GM23248 (cell line): Measurements from ENCODE around the gene FILIP1L.

Experiments
- EZH2 ChIP-seq: fragments of 200-600 bp; sonication (generic); IDR thresholded peaks from 2 replicates; pipeline ENCODE4 v1.6.1; 2018; ENCODE audit warnings: antibody characterized with exemption, mild to moderate bottlenecking; ENCODE audit not compliant: insufficient read depth, poor library complexity, severe bottlenecking
- EZH2phosphoT487 ChIP-seq: fragments of 200-600 bp; sonication (generic); IDR thresholded peaks from 2 replicates; pipeline ENCODE4 v1.6.1; 2018; ENCODE audit warnings: antibody characterized with exemption, moderate library complexity, mild to moderate bottlenecking, low read depth; ENCODE audit not compliant: insufficient read depth

DNA sequence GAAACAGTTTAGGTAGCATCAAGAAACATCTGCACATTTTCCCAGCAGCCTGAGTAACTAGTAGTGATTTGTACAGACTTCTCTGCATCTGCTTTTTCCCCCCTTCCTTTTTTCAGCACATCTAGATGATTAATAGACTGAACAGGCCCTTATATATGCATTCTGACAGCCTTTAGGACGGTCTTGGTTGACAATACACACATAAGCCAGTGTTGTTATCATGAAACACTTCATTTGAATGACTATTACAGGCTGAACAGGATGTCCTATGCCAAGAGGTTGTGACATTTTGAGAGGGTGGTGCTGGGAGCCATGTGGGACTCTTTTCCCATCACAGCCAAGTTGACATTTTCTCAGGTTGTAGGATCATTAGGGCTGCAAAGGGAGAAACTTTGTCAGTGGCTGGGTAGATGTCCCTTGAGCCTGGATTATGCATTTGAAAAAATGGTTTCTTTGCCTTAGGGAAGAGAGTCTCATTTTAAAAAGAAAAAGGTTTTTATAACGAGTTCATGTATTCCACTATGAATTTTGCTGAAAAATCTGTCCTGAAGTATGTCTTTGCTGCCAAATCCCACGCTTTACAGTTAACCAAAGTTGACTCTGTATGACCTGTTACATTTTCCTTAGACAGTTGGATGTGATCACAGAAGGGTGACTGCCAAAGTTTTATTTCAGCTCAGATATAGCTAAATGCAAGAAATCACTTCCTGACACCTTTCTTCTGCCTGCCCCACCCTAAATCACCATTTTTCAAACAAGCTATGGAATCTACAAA lies 73.7 kb downstream of the FILIP1L start:
- TF ChIP-seq EZH2phosphoT487 = no peak
- no peak for TF ChIP-seq EZH2
